ENCODE measurements around the gene FNTB. TPM values are rescaled to one million over a fixed set of nuclear protein-coding genes. Genes with fewer than 3 reads are reported as not detected.
"Not testable (repeated sequence)": the region's sequence is repeated elsewhere in the genome, so short reads cannot be mapped to it uniquely, and the experiment has no call there.

Gene FNTB
- total RNA-seq, 1 donor from 2014 or later = 18.0 TPM

DNA sequence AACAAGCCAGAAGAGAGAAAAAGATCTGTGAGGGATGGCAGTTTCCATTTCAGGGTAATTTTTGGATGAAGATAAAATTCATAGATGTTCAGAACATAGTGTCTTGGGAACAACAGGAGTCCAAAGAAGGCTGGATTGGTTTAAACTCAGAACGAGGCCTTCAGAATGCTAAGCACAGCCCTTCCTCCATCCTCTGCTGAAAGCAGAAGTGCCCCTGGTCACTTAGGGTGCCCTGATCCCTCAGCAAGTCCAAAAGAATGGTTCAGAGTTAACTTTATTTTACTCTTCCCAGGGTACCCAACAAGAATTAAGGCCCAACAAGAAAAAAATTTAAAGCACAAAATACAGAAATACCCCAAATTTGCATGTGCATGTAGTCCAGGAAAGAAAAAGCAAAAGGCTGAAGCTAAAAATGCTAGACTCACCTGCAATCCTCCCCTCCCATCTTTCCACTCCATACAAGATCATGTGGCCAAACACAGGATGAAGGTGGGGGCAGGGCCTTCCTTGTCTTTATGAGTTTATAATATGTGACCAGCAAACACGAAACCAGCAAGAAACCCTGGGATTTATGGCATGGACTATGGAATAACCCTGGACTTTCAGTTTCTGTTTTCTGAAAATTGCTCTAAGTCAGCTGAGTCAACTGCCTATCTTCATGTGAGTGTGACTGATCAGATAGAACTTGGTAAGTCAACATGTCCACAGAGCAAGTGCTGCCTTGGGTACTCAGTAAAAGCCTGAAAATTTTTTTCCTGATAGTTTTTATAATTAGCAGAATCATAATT is 94.5 kb downstream of the FNTB start:
- no peak overlapping the region for H3K4me3 ChIP-seq (ENCODE audit: low read depth, low read length)
- no peaks in the 10 kb centered on the region for H3K36me3 ChIP-seq (ENCODE audit: control insufficient read depth, insufficient read depth, low read length)
- TF ChIP-seq, protein P1, sequence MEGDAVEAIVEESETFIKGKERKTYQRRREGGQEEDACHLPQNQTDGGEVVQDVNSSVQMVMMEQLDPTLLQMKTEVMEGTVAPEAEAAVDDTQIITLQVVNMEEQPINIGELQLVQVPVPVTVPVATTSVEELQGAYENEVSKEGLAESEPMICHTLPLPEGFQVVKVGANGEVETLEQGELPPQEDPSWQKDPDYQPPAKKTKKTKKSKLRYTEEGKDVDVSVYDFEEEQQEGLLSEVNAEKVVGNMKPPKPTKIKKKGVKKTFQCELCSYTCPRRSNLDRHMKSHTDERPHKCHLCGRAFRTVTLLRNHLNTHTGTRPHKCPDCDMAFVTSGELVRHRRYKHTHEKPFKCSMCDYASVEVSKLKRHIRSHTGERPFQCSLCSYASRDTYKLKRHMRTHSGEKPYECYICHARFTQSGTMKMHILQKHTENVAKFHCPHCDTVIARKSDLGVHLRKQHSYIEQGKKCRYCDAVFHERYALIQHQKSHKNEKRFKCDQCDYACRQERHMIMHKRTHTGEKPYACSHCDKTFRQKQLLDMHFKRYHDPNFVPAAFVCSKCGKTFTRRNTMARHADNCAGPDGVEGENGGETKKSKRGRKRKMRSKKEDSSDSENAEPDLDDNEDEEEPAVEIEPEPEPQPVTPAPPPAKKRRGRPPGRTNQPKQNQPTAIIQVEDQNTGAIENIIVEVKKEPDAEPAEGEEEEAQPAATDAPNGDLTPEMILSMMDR (IDR thresholded peaks at IDR 0.05; ENCODE audit: insufficient read depth, low read length, poor library complexity, severe bottlenecking) = no peak
- H3K27me3 ChIP-seq (ENCODE audit: control insufficient read depth, insufficient read depth, low read length) = no peaks in the 10 kb centered on the region
- DNase-seq (ENCODE audit: low read depth) = no peak

DNA sequence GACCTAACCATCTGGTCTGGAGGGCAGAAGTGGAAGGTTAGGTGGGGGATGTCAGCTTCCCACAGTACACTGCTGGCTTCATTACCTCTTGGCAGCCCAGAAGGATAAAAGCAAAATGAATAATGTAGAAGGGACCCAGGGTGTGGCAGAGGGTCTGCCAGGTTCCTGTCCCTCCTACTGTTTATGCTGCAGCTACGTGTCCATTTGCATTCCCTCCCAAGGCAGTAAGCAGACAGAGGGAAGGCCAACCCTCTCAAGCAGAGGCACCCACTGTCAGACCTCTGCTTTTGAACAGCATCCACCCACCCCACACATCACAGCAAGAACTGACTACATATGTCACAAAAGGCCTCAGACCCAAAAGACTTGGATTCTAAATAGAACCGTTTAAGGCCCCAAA is 96.2 kb downstream of the FNTB start:
- no peaks in the 10 kb centered on the region for H3K36me3 ChIP-seq (ENCODE audit: control insufficient read depth, insufficient read depth, low read length)
- no peaks in the 10 kb centered on the region for H3K27me3 ChIP-seq (ENCODE audit: control insufficient read depth, insufficient read depth, low read length)
- DNase-seq (ENCODE audit: low read depth) = no peak
- TF ChIP-seq, protein P1 (IDR thresholded peaks at IDR 0.05; ENCODE audit: insufficient read depth, low read length, poor library complexity, severe bottlenecking) = no peak
- H3K4me3 ChIP-seq (ENCODE audit: low read depth, low read length) = no peak overlapping the region

DNA sequence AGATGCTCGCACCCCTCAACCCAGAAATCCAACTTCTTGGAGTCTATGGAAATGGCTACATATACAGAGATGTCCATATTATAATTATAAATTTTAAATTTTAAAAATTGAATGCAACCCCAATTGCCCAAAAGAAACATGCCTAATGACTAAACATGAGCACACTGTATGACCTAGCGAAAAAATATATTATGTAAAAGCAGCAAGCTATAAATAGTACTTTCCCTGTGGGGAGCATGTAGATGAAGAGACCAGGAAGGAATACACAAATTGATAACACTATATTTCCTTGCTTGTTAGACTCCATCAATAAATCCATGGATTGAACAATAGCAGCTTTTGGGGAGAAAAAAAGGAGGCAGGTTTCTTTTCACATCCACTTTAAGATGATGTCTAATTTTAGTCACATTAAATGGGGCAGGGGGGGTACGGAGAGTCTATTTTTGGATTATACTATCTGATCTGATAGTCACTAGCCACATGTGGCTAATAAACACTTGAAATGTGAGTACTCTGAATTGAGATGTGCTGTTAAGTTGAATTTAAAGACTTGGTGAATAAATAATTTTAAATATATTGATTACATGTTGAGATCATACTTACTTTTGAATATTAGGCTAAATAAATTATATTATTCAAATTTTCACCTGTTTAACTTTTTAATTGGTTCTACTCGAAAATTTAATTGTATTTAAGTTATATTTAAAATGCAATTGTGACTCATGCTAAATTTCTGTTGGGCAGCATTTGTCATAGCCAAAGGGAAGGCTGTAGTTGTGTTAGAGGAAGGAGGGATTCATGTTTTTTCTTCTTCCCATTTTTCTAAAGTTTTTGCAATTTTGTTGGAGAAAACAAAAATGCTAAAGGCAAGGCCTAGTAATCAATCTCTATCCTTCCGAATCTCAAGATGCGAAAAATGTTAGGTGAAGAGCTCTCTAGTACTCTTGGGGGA is 98.1 kb downstream of the FNTB start:
- TF ChIP-seq, protein P1 (IDR thresholded peaks at IDR 0.05; ENCODE audit: insufficient read depth, low read length, poor library complexity, severe bottlenecking) = no peak
- DNase-seq (ENCODE audit: low read depth) = no peak
- H3K4me3 ChIP-seq (ENCODE audit: low read depth, low read length) = no peak overlapping the region
- no peaks in the 10 kb centered on the region for H3K36me3 ChIP-seq (ENCODE audit: control insufficient read depth, insufficient read depth, low read length)
- no peaks in the 10 kb centered on the region for H3K27me3 ChIP-seq (ENCODE audit: control insufficient read depth, insufficient read depth, low read length)

DNA sequence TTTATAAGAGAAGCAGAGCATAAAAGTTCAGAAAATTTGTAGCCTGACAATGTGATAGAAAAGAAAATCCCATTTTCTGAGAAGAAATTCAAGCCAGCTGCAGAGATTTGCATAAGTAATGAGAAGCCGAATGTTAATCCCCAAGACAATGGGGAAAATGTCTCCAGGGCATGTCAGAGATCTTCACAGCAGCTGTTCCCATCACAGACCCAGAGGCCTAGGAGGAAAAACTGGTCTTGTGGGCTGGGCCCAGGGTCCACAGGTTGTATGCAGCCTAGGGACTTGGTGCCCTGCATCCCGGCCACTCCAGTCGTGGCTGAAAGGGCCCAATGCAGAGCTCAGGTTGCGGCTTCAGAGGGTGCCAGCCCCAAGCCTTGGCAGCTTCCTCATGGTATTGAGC is 100.0 kb downstream of the FNTB start:
- H3K27me3 ChIP-seq (ENCODE audit: control insufficient read depth, insufficient read depth, low read length); H3K4me3 ChIP-seq (ENCODE audit: low read depth, low read length); H3K36me3 ChIP-seq (ENCODE audit: control insufficient read depth, insufficient read depth, low read length); DNase-seq (ENCODE audit: low read depth): not testable (repeated sequence)

DNA sequence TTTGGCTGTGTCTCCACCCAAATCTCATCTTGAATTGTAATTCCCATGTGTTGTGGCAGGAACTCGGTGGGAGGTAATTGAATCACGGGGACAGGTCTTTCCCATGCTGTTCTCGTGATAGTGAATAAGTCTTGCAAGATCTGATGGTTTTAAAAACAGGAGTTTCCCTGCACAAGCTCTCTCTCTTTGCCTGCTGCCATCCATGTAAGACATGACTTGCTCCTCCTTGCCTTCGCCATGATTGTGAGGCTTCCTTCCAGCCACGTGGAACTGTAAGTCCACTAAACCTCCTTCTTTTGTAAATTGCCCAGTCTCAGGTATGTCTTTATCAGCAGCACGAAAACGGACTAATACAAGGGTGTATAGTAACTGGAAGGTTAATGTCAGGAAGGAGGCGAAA is 101.1 kb downstream of the FNTB start:
- not testable (repeated sequence) for DNase-seq (ENCODE audit: low read depth); H3K36me3 ChIP-seq (ENCODE audit: control insufficient read depth, insufficient read depth, low read length); H3K27me3 ChIP-seq (ENCODE audit: control insufficient read depth, insufficient read depth, low read length)

DNA sequence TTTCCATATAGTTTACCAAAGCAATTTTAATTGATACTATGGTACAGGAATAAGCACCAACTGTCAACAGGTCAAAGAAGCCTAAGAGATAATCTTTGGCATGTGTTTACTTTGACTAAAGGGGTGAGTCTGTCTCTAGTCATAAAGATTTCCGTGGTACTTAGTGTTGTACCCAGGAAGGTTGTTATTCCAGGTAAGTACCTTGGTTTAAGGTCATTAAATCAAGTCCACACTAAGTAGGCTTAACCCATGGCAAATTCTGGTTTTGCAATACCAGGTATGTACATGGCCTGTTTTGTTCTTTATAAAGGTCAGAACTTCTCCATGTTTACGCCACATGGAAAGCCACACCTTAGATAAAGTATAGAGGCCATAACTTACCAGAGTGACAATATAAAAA is 105.7 kb downstream of the FNTB start:
- DNase-seq (ENCODE audit: low read depth) = no peak
- TF ChIP-seq, protein P1 (IDR thresholded peaks at IDR 0.05; ENCODE audit: insufficient read depth, low read length, poor library complexity, severe bottlenecking) = no peak
- no peak overlapping the region for H3K4me3 ChIP-seq (ENCODE audit: low read depth, low read length)
- peaks cover 2% of the 10 kb centered on the region for H3K36me3 ChIP-seq (ENCODE audit: control insufficient read depth, insufficient read depth, low read length)
- no peaks in the 10 kb centered on the region for H3K27me3 ChIP-seq (ENCODE audit: control insufficient read depth, insufficient read depth, low read length)

More for the DNA sequence above, 101.1 kb downstream of the FNTB start:
- not testable (repeated sequence) for H3K4me3 ChIP-seq (ENCODE audit: low read depth, low read length)

Measured in kidney epithelial cell (primary cell).